Measurements from ENCODE around the gene TAS2R40.

TAS2R40 gene

GRCh38 chr7:143223784-143224183 lies 1.9 kb downstream of the TAS2R40 start:
- no peak for ATAC-seq
- DNase-seq: no peak

GRCh38 chr7:143225047-143225446 lies 3.2 kb downstream of the TAS2R40 start:
- no peak for DNase-seq
- no peak for ATAC-seq

GRCh38 chr7:143227806-143228205 lies 6.0 kb downstream of the TAS2R40 start:
- DNase-seq (no peak), ATAC-seq (no peak)

GRCh38 chr7:143229054-143229790 lies 7.4 kb downstream of the TAS2R40 start:
- DNase-seq (no peak), ATAC-seq (no peak)

- DNase-seq (no peak), ATAC-seq (no peak)
Measured at GRCh38 chr7:143230602-143231457, 9.0 kb downstream of the TAS2R40 start.

- ATAC-seq (no peak), DNase-seq (no peak)
Measured at GRCh38 chr7:143233816-143234532, 12.1 kb downstream of the TAS2R40 start.

GRCh38 chr7:143234533-143234875 lies 12.7 kb downstream of the TAS2R40 start:
- ATAC-seq: no peak
- no peak for DNase-seq

GRCh38 chr7:143235561-143235960 lies 13.7 kb downstream of the TAS2R40 start:
- no peak for ATAC-seq
- DNase-seq: no peak

- ATAC-seq (no peak), DNase-seq (no peak)
Measured at GRCh38 chr7:143236408-143236990, 14.7 kb downstream of the TAS2R40 start.

- no peak for ATAC-seq
Measured at GRCh38 chr7:143237366-143237765, 15.5 kb downstream of the TAS2R40 start.

GRCh38 chr7:143238289-143238980 lies 16.6 kb downstream of the TAS2R40 start:
- ATAC-seq: no peak
- no peak for DNase-seq

More at GRCh38 chr7:143237366-143237765, 15.5 kb downstream of the TAS2R40 start:
- DNase-seq: no peak

GRCh38 chr7:143239813-143240212 lies 18.0 kb downstream of the TAS2R40 start:
- DNase-seq (no peak), ATAC-seq (no peak)

- ATAC-seq (peak; percentile 84), DNase-seq (peak; percentile 63)
Measured at GRCh38 chr7:143240291-143241168, 18.7 kb downstream of the TAS2R40 start.

- DNase-seq (no peak), ATAC-seq (no peak)
Measured at GRCh38 chr7:143242306-143242705, 20.5 kb downstream of the TAS2R40 start.

GRCh38 chr7:143243111-143243510 lies 21.3 kb downstream of the TAS2R40 start:
- DNase-seq (no peak), ATAC-seq (no peak)

- DNase-seq (no peak), ATAC-seq (no peak)
Measured at GRCh38 chr7:143243614-143244013, 21.8 kb downstream of the TAS2R40 start.

- ATAC-seq (no peak), DNase-seq (no peak)
Measured at GRCh38 chr7:143244321-143244720, 22.5 kb downstream of the TAS2R40 start.

GRCh38 chr7:143245123-143245522 lies 23.3 kb downstream of the TAS2R40 start:
- ATAC-seq (peak; percentile 33), DNase-seq (no peak)

GRCh38 chr7:143247372-143247771 lies 25.5 kb downstream of the TAS2R40 start:
- DNase-seq (no peak), ATAC-seq (no peak)

GRCh38 chr7:143248761-143249354 lies 27.0 kb downstream of the TAS2R40 start:
- ATAC-seq: no peak
- DNase-seq: no peak

All from stimulated activated naive CD8-positive, alpha-beta T cell treated with anti-CD3 and anti-CD28 coated beads, Interleukin-15, Interleukin-2, amounts not matched to agents 100 U/mL and 50 U/mL, for 24 hours (primary cell).